Measurements from ENCODE around the gene CCDC192.

DNA sequence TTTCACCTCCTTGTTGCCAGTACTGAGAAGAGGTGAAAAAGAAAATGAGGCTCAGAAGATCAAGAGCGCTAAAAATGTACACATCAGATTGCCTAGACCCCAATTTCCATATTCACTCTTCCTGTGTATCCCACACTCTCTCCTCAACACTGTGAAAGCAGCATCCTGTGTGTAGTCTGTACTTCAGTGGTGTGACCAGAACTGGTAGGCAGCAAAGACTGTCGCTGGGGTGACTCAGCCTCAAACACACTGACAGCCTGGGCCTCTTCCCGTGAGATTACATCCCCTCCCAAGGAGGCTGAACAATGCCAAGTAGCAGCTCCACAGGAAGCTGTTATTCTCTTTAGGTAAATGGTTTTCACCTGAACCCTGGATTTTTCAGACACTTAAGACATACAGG, 135.5 kb downstream of the CCDC192 start:
- TF ChIP-seq CTCF (IDR thresholded peaks at IDR 0.05; ENCODE audit: low read depth, low read length) (no peak), EZH2phosphoT487 (IDR thresholded peaks at IDR 0.05; ENCODE audit: low read depth) (no peak)
